SKM-1 treated with dmso at 0.1 percent for 144 hours (cell line): ENCODE measurements around the gene RNASE3.
A peak's percentile ranks its signal among the peaks of the same experiment; 100 is the strongest.
"Not testable (repeated sequence)": the region's sequence is repeated elsewhere in the genome, so short reads cannot be mapped to it uniquely, and the experiment has no call there.

ENCODE experiments used
- DNase-seq: peaks from one replicate; lab custom pipeline; 2025; ENCODE audit not compliant: unreplicated experiment; lab: John Stamatoyannopoulos, UW

RNASE3 gene

DNA sequence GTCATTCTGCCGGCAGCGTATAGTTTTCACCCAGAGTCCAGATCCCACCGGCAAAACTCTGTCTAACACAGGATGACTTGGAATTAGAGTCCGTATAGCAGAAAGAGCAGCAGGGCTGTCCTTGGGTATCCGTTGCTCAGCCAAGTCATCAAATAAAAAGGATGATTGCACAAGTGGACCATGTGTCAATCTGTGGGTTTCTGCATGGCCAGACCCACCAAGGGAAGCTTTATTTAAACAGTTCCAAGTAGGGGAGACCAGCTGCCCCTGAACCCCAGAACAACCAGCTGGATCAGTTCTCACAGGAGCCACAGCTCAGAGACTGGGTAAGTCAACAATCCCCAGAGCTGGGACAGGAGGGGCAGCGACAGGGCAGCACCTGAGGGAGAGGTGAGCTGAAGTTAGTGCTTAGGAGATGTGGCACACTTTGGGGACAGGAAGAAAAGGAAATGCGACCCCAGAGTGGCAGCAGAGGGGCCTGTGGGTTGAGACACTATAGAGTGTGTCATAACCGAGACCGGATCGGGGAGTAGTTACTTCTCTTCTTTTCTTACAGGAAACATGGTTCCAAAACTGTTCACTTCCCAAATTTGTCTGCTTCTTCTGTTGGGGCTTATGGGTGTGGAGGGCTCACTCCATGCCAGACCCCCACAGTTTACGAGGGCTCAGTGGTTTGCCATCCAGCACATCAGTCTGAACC lies at the start of gene RNASE3:
TSS of gene RNASE3 (plus strand) at position 260 of the 700 bp plus-strand sequence. CDS start at position 562, 302 bp downstream.
- not testable (repeated sequence) for DNase-seq

DNA sequence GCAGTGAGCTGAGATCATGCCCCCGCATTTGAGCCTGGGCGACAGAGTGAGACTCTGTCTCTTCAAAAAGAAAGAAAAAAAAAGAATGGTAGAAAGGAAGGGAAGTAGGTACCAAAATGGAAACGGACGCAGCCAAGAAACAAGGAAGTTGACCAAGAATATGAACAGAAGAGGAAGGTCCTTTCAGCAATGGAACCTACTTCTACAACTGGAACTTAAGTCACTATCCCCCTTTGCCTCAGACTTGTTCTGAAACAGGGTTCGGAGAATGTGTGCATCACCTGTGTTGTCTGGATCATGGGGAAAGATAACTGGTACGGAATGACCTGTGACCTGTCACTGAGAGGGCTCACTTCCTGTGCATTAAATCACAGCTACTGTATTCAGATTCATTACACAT lies 44.6 kb upstream of the RNASE3 start:
- peak; percentile 24 for DNase-seq

DNA sequence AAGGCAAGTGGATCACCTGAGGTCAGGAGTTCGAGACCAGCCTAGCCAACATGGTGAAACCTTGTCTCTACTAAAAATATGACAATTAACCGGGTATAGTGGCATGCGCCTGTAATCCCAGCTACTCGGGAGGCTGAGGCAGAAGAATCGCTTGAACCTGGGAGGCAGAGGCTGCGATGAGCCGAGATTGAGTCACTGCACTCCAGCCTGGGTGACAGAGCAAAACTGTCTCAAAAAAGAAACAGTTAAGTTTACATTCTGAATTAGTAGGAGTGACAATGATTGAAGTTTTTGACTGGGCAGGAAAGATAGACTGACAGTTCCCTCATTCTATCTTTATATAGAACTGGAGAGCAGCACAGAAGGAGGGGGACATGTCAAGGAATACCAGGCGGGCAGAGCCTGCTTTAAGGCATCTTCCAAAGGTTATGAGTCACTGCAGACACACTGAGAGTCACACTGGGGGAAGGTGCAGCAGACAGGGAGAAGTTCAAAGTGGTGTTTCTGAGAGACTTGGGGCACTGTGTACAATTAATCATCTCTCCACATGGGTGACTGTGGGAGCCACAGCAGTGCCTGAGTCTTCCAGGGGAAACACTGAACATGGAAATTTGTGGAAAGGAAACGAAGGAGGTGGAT lies 42.8 kb upstream of the RNASE3 start:
- no peak for DNase-seq

DNA sequence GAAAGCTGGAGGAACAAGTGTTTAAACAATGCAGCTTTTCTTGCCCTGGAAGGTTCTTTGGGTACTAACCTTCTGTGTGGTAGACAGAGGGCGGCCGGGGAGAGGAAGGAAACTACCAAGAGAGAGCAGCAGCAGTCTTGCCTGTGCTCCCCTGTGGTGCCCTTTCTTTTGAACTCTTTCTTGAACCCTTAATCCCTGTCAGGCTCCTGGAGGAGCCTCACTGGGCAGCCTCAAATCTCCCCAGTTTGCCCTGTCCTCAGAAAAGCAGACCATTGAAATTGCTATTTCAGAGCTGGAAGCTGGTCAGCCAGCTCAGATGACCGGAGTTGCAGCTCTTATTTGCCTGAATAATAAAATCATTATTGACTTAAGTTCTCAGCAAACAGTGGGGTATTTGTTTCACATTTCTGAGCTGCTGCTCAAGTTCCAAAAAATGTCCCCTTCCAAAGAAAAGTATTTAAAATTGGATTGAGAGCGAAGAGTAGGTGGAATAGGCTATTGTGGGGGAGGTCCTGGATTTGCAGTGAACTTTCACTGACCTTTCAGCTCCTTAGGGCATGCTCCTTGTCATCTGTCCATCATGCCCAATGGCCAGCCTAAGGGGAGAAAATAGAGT lies 42.1 kb upstream of the RNASE3 start:
- no peak for DNase-seq

DNA sequence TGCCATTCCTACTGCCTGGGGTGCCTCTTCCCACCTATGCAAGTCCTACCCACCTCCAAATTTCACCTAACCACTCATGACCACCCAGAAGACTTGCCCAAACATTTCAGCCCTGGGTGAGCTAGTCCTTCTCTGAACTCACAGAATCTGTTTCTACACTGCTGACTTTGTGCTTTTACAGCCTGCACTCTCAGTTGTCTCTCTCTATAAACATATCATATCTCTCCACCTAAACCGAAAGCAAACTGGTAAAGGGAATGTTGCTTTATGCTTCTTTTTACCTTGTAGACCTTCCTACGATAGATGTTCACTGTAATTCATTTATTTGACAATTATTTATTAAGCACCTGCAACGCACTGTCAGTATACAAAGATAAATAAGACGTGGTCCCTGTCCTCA lies 38.1 kb upstream of the RNASE3 start:
- DNase-seq = no peak

DNA sequence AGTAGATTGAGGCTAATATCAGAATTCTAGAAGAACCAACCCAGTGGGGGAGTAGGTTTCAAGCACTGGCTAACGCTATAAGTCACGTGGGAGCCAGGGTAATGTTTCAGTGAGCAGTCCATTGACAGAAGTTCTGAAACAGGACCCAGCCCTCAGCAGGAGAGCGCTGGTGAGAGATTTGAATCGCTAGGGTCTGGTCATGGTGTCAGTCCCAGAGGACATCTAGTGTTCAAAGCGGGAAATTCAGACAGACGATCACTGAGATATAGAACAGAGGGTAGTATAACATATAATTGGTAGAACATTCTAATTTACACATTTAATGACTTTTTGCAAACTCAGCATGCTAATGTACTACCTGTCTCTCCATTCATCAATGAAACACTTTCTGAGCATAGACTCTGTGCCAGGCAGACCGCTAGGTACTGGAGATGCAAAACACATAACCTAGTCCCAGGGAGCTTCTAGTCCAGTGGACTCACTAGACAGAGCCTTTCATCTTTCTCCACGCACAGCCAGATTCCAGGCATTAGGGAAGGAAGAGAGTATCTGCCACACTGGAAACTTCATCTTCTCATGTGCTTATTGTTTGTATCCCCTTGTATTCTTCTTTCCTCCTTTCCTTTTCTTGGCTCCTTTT lies 35.4 kb upstream of the RNASE3 start:
- DNase-seq = peak; percentile 53

DNA sequence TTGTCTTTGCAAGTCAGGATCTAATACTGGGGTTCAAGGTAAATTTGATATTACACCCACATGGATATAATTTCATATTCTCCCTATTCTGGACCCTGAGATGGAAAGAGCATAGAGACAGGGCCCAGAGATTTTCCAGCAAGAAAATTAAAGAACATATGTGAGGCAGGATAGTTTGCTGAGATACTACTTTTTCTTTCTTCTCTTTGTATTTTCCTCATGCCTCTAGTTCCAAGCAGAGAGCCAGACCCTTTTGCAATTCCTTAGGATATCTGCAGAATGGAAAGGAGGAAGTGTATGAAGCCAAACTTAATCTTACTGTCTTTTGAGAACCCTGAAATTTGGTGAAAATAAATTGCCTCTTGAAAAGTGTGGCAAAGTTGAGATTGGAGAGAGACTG lies 34.0 kb upstream of the RNASE3 start:
- no peak for DNase-seq

DNA sequence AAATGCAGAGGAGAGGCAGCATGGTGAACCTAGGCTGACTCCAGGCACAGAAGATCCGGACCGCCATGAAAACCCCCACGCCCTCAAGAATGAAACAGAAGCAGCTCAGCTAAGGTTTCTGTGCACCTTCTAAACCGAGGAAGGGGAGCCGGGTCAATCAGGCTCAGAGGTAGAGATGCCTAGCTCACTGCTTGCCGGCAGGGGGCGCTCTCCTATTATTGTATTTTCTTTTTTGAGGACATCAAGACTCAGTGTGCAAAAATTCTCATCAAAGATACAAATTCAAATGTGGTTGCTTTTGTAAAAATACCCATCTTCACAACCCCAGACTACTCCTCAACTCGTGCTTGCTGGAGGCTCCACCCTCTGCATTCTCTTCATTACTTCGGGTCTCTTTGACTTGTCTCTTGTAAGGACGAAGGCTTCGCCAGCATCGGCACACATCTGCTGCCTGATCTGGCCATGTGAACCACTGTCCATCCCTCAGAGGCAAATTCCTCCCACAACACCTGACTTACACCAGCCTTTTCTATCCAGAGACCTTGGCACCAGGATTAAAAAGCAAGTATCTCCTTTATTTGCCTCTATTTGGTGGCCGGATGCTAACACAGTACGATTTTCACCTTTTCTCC lies 33.4 kb upstream of the RNASE3 start:
- no peak for DNase-seq

DNA sequence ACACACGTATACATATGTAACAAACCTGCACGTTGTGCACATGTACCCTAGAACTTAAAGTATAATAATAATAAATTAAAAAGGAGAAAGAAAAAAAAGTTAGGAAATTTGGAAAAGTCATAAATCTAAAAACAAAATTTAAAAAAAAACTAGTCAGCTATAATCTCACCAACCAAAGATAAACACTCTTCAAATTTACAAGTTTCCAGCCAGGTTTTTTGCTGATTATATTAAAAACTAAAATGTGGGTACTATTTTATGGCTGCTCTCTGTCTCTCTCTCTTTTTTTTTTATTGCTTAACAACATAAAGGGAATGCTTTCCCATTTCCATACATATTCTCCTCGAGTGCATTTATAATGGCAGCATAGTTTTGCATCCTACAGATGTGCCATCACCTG lies 25.0 kb upstream of the RNASE3 start:
- DNase-seq = no peak

DNA sequence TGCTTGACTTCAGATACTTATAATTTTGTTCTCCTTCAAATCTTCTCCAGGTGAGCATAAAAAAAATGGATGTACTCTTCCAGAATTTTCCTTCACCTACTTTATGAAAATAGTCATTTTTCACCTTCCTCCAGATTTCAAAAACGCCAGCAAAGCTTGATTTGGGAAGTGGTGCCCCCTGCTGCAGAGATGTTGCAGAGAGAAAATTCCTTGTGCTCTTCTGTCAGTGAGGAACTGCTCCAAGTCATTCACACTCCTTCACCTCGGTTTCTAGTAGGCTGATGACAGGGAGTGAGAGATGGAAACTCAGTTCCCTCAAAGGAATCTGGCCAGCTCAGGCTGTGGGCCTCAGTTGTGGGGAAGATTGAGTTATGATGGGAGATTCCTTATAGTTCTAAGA lies 24.2 kb upstream of the RNASE3 start:
- no peak for DNase-seq

DNA sequence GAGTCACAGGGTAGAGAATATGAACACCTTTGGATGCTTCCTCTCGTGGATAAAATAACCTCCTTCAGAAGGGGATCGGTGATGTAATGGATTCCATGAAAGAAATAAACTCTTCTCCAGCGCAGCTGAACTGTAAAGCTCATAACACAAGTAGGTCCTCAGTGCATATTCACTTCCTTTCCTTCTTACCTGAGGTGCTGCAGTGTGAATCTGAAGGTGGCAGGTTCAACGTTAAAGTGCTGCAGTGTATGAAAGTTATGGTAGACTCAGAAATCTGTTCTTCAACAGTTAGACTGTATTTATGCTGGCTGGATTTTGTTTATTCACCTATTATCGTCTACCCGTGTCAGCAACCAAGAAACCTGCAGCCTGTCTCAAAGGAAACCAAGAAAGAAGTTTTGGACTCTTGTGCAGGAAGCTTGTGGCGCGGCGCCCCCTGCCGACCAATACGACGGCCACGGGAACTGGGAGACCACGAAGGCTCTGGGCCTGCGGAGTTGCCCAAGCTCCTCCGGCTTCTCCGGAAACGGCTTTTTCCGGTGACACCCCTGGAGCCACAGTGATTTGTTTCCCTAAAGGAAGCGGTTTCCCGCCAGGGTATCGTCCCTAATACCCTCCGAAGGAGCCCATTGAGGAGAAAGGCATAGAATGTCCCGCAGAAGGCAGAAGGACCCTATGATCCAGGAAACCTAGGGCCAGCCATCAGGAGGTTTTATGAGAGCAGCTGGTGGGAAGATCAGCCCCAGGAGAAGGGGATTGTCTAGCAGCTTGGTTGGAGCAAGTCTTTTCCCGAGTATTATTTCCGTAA lies 17.6 kb upstream of the RNASE3 start:
- DNase-seq = no peak

DNA sequence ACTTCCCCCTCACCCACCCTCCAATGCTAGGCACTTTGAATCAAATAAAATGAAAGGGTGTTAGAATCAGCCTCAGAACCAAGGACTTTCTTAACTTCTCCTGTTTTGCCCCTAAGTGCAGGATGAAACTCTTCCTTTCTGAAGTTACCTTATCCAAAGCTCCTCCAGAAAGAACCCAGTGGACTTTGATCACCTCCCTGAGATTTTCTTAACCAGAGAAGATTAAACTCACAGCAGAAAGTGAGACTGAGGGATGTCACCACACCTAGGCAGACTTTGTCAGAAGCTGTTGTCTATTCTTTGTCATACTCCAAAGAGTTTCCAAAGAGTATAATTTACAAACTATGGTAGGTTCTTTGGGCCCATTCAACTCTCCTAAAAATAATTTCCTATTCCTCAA lies 14.2 kb upstream of the RNASE3 start:
- no peak for DNase-seq

DNA sequence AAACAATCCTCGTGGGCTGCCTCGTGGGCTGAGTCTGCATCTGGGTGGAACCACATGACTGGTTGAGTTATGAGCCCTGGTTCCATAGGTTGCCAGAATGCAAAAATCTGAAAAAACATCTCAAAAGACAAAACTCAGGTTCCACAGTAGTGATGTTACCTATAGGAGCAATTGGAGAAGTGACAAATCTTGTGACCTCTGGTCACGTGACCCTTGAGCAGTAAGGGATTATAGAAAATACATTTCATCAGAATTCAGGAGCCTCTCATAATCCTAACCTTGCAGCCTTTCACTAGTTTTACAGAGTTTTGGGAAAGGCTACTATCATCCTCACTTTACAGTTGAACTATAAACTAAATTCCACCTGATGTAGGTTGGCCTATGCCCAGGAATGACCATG lies 12.5 kb upstream of the RNASE3 start:
- DNase-seq = no peak

DNA sequence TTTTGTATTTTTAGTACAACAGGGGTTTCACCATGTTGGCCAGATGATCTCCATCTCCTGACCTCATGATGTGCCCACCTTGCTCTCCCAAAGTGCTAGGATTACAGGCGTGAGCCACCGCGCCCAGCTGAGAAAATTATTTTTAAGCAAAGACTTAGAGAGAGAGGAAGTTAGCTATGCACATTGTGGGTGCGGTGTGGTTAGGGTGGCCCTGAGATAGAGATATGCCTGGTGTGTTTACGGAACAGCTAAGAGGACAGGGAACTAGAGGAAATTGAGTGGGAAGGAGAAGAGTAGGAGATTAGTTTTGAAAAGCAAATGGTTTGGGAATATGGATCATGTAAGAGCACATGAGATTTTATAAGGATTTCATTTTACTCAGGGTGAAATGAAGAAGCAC lies 10.0 kb upstream of the RNASE3 start:
- not testable (repeated sequence) for DNase-seq

DNA sequence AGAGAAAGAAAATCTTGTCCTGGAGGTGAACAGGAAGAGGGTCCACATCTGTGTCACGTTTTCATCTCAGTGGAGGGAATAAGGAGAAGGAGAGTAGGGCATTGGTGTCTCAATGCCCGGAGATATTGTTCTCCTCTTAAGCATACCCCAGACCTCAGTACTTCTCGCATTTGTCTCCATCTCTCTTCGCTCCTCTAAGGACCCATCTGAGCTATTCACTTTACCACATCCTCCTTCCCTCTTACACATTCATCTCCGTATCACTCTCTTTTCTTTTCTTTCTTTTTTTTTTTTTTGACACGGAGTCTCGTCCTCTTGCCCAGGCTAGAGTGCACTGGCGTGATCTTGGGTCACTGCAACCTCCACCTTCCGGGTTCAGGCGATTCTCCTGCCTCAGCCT lies 8.4 kb upstream of the RNASE3 start:
- not testable (repeated sequence) for DNase-seq

DNA sequence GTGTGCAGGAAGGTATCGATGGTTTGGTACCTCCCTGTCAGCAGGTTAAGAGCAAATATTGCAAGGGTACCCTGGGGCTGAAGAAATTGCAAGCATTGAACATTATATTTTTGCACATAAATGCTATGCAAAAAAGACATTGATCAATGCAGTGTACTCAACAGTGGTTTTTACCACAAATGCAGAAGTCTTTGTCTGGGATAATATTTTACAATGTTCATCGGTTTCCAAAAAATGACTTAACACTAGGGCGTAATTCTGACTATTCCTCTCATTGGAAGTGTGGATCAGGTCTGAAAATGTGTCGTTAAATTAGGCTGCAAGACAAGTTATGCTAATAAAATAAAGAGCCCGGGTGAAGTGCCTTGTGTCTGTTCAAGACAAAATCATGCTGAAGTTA lies 2.8 kb upstream of the RNASE3 start:
- DNase-seq = not testable (repeated sequence)

DNA sequence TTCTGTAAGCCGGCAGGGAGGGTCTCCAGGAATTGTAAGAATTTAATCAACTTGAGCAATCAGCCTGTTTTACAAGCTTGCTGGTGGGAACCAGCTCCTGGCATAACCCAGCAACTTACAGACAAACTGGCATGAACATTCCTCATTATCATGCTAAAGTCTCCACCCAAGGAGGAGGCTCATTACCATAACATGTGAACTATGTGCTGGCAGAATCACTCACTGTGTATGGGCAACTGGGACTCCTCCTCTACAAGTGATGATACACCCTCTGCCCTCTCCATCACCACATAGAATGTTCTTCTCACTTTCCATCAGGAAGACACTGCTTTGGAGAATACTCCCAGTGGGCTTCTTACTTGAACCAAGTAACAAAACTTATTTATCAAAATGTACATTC lies 4.1 kb downstream of the RNASE3 start:
- not testable (repeated sequence) for DNase-seq

DNA sequence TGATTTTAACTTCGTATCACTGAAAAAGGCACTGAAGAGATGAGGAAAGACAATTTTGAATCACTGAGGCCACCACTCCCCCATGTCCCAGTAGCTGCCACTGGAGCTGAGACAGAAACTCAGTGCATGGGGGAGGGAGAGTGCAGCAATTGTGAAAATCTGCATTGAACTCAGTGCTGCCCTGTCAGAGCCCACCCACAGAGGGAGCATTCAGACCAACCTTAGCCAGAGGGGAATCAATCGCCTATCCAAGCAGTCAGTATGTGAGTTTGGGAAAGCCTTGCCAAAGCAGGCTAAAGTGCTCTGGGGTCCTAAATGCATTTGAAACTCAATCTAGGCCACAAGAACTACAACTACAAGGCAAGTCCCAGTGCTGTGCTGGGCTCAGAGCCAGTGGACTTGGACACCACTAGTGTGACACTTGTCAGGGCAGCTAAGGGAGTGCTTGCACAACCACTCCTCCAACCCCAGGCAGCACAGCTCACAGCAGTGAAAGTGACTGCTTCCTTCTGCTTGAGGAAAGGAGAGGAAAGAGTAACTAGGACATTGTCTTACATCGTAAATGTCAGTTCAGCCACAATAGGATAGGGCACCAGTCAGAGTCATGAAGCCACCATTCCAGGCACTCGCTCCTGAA lies 13.3 kb downstream of the RNASE3 start:
- no peak for DNase-seq

DNA sequence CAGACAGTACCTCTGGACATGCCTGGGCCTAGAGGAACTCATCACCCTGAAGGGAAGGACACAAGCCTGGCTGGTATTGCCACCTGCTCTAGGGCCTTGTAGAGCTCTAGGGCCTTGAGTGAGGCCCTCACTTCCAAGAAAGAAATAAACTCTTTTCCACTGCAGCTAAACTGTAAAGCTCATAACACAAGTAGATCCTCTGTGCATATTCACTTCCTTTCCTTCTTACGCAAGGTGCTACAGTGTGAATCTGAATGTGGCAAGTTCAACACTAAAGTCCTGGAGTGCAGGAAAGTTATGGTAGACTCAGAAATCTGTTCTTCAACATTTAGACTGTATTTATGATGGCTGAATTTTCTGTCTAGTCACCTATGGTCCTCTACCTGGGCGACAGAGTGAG lies 14.5 kb downstream of the RNASE3 start:
- peak; percentile 22 for DNase-seq

DNA sequence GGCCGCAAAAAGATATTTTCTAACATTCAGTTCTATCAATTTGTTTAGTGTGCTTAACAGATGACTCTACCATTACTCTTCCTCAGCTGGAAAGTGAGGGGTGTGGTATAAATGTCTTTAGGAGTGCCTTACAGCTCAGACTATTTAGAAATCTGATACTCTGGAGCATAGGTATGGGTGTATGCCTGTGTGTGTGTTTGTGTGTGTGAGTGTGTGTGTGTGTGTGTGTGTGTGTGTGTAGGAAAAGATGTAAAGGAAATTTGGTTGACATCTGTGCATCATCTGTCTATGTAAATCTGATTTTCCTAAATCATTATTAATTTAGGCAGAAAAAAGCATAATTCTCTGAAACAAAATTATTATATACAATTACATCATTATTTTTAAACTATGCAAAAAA lies 16.0 kb downstream of the RNASE3 start:
- DNase-seq = no peak
